ENCODE data around the gene CMPK2.

GRCh38 chr2:6827566-6828298 lies 38.0 kb downstream of the CMPK2 start:
- TF ChIP-seq POLR2A (IDR thresholded peaks at IDR 0.05) (no peak), CTCF (IDR thresholded peaks at IDR 0.05) (no peak), EP300 (IDR thresholded peaks at IDR 0.05) (no peak), POLR2AphosphoS5 (IDR thresholded peaks at IDR 0.05) (no peak)

Data from gastroesophageal sphincter (tissue), 3 donors.